DMS 273 (cell line): ENCODE results near the gene TSPAN18.

Source experiments
- DNase-seq: peaks from one replicate; lab custom pipeline; 2025; ENCODE audit not compliant: unreplicated experiment; lab: John Stamatoyannopoulos, UW

The TSPAN18 gene

DNA sequence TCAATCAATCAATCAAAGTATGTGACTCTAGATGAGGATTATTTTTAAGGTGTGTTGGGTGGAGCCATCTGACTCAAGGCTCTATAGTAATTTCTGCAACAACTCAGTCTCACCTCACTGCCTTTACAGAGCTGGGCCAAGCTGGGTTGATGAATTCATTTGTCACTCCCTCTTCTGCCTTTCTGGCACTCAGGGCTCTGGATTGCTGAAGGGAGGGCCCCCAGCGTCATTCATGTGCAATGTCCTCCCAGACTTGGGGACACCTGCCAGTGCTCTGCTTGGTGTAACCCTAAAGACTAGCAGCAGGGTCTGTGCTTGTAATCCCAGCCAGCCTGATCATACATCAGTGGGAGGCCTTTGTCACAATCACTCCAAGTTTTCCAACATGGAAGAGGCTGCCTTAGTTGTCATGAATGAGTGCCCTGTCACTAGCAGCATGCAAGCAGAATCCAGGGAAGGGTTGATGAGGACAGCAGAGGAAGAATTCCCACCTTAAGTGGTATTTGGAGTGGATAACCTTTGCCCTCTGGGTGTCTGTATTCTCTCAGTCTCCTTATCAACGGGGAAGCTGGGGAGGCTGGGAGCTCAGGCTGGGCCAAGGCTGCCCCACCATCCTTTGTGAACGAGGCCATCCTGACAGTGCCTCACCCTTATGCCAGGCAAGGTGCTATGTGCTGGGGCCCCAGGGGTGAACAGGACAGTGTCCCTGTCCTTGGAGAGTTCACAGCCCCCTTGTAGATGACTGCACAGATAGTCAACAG lies 225.9 kb downstream of the TSPAN18 start:
- no peak for DNase-seq

DNA sequence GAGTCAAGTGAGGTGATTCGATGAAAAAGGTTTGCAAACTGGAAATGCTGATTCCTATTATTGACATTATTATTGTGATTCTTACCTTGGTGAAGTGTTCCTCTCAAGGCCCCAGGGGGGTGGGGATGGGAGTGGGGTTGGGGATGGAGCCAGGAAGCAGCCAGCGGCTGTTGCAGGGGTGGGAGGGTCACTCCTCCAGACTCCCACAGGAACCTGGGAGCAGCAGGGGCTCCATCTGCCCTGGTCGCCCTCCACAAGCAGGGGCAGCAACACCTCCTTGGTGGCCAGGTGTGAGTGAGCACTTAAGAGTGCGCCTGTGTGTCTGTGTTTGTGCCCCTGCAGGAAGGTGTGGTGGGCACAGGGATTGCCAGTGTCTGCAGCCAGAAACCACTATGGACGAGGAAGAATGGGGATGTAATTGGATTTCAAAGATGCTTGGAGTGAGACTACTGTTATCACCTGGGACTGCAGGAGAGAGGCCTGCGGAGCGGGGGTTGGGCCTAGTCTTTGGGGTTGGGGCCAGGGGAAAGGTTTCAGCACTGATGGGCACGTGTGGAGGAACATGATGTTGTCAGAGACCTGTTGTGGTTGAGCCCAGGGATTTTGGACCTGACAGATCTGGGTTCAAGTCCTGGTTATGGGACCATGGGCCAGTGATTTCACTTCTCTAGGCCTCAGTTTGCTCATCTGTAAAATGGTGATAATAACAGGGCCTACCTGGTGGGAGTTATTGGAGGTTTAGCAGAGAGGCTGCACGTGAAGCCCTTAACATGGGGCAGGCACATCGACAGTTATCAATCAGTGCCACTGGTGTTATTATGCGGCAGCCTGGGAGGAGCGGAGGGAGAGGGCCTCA lies 227.5 kb downstream of the TSPAN18 start:
- DNase-seq, result no peak

DNA sequence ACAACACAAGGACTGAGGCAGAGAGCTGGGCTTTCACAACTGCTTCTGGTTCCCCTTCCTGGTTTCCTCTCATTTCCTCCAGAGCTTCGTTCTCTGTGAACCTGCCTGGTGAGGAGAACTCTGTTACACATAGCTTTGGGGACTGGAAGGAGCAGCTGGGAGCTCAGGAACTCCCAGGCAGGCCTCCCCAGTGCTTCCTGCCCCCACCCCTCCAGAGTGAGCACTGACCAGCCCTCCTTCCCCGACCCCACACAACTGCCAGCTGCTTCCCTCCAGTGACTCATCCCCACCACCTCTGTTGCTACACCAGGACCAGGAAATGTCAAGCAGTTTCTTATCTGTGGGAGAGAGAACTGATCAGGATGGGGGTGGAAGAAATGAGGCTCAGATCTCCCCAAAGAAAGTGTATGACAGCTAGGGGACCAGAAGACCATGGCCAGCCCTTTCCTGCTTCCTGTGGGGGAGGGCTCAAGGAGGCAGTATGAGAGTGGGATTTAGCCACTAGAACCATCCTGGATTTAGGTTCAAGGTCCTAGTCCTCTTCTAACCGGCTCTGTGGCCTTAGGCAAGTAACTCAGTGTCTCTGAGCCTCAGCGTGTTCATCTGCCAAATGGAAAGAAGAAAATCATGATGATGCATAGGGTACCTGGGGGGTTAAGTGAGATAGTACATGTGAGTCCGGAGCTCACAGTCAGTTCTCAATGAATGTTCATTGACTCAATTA lies 228.4 kb downstream of the TSPAN18 start:
- DNase-seq, result peak; percentile 74

DNA sequence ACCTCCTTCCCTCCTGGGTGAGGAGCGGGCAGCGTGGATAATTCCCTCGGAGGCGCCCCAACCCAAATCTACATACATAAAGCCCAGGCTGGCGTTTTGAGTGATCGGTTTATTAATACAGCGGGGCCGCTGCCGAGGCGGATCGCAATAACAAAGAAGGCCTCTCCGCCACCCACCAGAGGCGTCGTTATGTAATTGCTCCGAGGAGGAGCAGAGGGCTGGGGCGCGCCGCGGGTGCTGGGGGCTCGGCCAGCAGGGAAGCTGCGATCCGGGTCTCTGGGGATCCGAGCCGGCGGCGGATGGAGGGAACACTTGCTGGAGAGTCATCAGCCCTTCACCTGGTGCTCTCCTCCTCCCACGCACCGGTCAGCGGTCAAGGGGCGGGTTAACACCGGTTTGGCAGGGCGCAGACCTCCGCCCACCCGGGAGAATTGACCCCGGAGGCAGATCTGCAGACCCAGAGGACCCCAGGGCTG lies 230.3 kb downstream of the TSPAN18 start:
- DNase-seq, result no peak

DNA sequence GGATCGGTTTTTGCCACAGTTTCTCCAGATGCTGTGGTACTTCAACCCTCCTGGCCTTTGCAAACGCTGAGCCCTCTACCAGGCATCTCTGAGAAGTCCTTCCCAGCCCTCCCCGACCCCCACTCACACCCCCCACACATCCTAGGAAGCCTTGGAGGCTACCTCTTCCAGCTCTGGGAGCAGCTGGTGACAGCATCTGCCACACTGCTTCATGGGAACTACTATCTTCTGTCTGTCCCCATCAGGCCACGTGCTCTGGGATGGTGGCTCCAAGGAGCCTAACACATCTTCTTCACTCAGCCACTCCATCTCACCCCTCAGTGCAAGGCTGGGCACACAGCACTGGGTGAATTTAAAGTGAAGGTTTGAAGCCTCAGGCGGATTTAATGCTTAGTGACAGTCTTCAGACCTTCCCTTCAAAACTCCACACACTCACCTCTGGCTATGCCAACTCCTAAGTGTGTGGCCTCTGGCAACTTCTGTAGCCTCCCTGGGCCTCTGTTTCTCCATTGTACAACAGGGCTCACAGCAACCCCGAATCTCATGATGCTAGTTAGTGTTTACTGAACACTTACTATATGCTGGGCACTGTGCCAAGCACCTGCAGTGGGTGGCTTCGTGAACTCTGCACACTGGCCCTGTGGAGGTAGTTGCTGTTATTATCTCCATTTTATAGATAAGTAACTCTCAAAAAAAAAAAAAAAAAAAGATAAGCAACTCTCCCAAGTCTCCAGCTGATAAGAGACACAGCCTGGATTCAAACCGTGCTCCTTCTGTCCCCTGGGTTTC lies 231.2 kb downstream of the TSPAN18 start:
- DNase-seq, result peak; percentile 51

DNA sequence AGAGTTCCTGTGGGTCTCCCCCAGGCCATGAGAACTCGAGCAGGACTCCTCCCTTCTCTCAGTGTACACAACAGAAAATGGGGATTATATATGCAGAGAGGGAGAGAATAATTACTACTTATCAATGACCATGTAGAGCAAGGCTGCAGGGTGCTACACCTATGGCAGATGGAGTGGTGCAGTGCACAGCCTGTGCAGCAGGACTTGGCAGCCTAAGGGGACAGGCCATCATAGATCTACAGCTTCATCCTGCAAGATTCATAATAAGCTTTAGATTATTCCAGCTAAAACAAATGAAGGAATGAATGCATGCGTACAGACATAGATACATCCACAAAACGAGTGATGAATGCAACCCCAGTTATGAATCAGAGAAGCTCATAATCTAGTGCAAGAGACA lies 232.3 kb downstream of the TSPAN18 start:
- DNase-seq, result peak; percentile 16

DNA sequence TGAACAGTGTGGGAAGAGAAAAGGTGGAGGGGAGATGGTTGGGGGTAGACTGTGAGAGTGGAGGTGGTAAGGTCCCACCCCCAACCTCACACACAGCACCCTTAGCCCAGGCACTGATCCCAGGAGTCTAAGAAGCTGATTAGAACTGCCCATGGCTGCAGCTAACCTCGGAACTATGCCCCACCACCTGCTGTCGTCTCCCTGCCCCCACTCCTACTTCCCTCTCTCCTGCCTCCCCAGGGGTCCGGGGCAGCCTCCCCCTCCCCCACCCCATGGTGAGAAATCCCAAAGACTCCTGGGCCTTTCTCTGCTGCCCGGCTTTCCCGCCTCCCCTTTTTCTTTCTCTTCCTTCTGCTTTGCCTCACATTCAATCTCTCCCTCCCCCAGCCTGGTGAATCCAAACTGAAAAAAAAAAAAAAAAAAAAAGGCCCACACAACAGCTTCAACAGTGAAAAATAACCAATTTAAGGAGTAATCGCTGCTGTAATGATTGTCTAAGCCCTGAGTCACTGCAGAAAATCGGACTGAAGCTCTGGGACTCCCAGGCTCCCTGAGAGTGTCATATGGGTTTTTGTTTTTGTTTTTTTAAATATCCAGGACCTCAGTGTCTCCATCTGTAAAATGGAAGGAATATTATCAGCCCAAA lies 233.6 kb downstream of the TSPAN18 start:
- DNase-seq, result no peak

DNA sequence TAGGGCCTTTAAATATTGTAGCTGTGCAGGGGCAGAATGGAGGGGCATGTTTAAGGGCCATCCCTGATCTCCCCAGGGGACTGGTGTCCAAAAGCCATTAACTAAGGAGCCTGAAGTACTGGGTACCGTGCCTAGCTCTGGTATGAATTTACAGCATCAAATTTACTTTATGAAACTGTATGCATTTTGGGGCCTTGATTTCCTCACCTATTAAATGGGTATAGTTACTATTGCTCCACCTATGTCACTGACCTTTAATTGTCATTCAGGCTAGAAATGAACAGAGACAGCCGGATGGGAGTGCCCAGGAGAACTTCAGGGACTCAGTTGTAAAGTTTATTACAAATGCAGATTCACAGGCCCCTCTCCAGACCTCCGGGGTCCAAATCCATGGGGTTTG lies 235.7 kb downstream of the TSPAN18 start:
- DNase-seq, result no peak

DNA sequence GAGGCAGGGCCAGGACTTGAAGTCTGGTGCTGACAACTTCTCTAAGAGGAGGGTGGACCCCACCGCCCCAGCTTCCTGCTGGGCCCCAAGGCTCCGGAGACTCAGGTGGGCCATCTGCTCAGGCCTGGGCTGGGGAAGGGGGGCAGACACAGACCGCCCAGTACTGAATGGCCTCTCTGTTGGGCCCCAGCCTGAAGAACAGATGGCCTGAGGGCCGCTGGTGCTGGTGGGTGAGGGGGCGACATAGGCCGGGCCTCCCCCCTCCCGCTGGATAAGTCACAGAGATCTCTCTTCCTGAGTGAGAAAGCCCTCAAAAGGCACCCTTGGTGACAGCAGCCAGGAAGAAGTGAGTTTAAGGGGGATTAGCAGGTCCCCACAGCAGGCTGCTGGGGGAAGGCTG lies 236.4 kb downstream of the TSPAN18 start:
- peak; percentile 68 for DNase-seq

DNA sequence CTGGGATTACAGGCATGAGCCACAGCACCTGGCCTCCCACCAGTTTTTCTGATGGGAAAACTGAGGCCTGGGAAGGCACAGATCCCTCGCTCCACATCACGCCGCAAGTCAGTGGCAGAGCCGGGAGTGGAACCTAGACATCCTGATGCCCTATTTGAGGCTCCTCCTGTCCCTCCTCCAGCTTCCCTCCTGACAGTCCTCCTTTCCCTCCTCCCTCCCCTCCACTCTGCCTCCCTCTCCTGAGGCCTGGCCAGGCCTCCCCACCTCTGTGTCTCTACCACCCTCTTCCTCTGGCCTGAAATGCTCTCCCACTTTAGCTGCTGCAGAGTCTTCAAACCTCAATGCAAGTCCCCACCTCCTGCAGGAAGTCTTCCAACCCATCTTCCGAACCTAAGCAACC lies 237.2 kb downstream of the TSPAN18 start:
- DNase-seq, result no peak

DNA sequence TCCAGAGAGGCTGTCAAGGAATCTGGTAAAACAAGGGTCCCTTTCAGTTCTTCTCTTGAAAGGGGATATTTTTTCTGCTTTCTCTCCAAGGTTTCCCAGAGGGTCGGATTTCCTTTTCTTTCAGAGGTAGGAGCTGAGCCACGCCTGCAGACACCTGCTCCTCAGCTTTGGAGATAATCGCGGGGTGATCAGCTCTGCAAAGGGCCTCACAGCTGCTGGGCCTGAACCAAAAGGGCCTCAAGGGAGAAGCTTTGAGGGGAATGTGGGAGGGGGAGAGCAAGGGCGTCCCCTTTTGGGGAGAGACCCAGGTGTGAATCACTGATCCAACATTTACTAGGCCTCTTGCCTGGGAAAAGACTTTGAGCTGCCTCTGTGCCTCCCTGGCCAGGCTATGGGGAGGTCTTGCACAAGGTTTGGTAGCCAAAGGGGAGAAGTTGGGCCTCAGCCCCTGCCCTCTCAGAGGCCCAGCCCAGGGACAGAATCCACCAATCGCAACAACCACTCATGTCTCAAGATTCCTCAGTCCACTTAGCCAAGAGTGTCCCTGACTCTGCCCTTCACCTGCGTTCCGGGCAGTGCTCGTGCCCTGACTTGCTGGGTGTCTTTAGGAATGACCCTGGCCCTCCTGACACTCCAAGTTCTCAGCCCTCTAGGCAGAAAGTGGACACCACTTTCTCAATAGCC lies 237.9 kb downstream of the TSPAN18 start:
- peak; percentile 47 for DNase-seq

DNA sequence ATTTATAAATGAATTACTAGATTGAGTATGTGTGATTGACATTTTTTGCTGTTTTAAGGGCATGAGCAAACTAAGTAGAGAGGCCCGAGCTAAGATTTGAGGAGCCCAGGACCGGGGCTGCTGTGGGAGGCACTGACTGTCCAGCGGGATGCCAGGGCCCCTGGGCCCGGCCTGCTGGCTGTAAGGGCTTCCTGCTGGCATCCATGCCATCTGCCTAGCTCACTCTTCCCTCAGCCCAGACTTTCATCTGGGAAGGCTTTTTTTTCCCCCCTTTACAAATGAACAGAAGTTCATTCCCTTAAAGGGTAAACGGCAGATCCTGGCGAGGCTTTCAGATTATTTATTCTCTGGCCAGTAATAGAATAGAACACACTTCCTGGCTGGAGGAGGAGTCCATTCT lies 239.9 kb downstream of the TSPAN18 start:
- peak; percentile 66 for DNase-seq

DNA sequence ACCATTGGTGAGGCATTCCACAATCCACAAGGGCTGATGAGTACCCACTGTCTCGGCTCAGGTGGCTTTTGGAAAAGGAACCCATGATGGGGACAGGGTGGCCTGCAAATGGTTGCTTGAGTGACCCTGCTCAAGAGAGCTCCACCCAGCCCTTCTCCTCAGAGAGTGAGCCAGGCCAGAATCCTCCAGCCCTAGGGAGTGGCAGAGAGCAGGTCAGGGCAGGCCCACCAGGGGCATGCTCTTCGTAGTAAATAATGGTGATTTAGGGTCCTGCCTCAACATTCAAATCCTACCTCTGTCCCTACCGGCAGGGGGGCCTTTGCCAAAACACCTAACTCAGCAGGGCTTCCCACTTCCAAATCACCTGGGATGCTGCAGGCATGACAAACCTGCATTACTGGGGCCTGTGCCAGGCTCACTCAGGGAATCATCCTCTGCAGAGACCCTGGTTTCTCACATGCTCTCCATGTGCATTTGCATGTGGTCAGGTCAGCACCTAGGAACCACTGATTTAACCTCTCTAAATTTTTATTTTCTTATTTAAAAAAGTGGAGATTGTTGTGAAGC lies 241.3 kb downstream of the TSPAN18 start:
- DNase-seq, result no peak

DNA sequence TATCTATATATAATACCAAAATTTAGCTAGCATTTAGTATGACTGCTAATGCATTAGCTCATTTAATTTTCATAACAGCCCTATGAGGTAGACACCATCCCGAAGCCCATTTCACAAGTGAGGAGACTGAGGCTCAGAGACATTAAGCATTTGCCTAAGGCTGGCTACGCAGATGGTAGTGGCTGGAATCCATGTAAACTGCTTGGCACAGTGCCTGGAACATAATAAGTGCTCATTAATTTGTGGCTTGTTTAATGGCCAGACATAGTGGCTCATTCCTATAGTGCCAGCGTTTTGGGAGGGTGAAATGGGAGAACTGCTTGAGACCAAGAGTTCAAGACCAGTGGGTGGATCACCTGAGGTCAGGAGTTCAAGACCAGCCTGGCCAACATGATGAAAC lies 241.7 kb downstream of the TSPAN18 start:
- peak; percentile 79 for DNase-seq

DNA sequence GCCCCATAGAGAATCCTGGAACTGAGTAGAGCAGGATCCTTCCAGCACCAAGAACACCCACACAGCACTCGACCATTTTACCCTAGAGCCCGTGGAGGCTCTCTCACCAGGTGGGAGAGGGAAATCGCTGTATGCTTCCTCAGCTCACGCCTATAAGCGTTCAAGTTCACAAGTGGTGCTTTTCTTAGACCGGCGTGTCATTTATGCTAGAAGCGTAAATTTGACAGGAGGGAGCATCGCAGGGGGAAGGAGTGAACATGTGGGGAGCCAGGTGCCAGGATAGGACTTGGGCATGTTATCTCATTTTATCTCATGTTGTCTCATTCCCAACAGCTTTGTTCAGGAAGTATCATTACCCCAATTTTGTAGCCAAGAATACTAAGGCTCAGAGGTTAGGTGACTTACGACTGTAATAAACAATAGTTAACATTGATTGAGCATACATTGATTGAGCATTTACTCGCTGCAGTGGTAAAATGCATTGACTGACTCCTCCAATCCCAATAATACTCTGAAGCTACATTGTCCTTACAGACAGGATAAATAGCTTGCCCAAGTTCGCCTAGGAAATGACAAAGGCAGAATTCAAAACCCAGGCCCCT lies 243.0 kb downstream of the TSPAN18 start:
- peak; percentile 13 for DNase-seq

DNA sequence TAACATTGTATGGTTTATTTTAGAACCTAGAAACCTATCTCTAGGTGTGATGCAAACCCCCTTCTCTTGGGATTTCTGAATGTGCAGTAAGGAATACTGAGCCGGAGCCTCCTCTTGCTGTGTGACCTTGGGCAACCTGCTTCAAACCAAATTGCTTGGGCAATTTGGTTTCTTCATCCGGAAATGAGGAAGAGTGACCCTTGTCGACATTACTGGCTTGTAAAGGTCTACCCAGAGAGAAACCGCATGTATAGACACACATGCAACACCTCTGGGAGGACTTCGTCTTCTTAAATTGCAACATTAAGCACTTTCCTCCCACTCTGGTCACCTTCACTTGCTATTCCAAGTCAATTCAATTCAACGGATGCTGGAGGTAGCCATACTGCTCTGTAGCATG lies 243.5 kb downstream of the TSPAN18 start:
- no peak for DNase-seq

DNA sequence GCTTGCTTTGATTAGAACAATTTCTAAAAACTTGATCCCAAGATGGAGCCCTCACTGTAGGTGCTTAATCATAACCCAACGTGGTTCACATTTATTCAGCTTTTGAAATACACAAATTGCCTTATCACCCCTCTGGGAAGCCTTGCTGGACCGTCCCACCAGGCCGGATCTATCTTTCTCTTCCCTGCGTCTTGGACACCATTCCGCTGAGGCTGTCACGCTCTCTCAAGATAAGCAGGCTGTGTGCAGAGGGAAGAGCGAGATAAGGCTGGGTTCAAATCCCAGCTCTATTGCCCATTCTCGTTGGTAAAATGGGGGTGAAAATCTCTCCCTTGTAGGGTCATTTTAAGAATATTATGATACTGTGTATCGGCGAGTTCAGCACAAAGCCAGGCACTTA lies 244.4 kb downstream of the TSPAN18 start:
- DNase-seq, result no peak

DNA sequence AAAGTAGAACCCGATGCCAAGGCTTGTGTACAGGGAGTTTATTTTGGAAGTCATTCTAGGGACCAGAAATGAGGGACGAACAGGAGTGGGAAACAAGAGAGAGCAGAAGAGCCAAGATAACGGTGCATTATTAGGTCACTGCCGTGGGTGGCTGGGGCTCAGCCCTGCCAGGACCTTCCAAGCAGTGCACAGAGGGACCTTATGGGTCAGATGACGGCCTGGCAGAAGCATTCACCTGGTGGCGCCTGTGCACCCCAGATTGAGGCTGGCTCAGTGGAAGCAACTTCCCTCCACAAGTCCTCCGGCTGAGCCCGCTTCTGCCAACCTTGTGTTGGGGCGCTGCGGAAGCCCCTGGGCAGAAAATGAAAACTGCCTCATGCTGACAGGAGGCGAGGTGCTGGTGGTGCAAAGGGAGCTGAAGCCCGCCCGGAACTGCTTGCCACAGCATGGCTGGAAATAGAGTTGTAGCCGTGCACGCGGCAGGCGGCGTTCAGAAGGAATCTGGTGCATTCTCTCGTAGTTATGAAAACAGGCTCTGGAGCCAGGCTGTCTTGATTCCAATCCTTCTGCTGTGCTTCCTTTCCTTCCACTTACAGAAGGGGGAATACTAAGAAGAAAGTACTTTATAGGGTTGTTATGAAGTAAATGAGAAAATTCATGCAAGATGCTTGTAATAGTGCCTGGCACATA lies 246.1 kb downstream of the TSPAN18 start:
- DNase-seq, result no peak
